PC-9 (cell line): ENCODE data around the gene CD151. TPM values are rescaled to one million over a fixed set of nuclear protein-coding genes. Genes with fewer than 3 reads are reported as not detected.

Experiments
- BruUV-seq: library from RNA; stranded (reverse); fragments of 400-500 nt; replicated peaks from 2 replicates; lab custom pipeline; 2021; lab: Mats Ljungman, UMichigan
- CTCF ChIA-PET: fragments of 300-600 bp; sonication (Branson Sonifier 250); formaldehyde crosslinking; loops from one replicate; lab custom pipeline; 2022; ENCODE audit warnings: antibody characterized with exemption; lab: Charles Lee
- POLR2A ChIA-PET: fragments of 300-600 bp; sonication (Branson Sonifier 250); formaldehyde crosslinking; loops from one replicate; lab custom pipeline; 2022; ENCODE audit warnings: antibody characterized with exemption; ENCODE audit not compliant: unreplicated experiment; lab: Charles Lee
- DNase-seq, 2 experiments: peaks; one replicate each; pipeline versions ENCODE4 v3.0.0 to v3.0.0-alpha.2; 2015 to 2022; ENCODE audit warnings: mixed read lengths in 1 of 2
- H2AFZ ChIP-seq: fragments of 200-600 bp; sonication (generic); 2 replicates; pipeline ENCODE4 v1.8.1; 2017; ENCODE audit warnings: antibody characterized with exemption
- H3F3A ChIP-seq: fragments of 200-600 bp; sonication (generic); 2 replicates; pipeline ENCODE4 v1.8.1; 2017; ENCODE audit warnings: antibody characterized with exemption, mild to moderate bottlenecking, low read depth; ENCODE audit not compliant: insufficient read depth
- H3K27ac ChIP-seq: fragments of 200-600 bp; sonication (generic); 2 replicates; pipeline ENCODE4 v1.6.1; 2016; ENCODE audit warnings: mixed run types
- H3K27me3 ChIP-seq: fragments of 200-600 bp; sonication (generic); 2 replicates; pipeline ENCODE4 v1.6.1; 2016; ENCODE audit warnings: low read depth, mixed run types; ENCODE audit not compliant: insufficient read depth
- H3K36me3 ChIP-seq: fragments of 200-600 bp; sonication (generic); 2 replicates; pipeline ENCODE4 v1.6.1; 2016; ENCODE audit warnings: low read depth, mixed run types
- H3K4me1 ChIP-seq: fragments of 200-600 bp; sonication (generic); replicated peaks from 2 replicates; pipeline ENCODE4 v1.6.1; 2016; ENCODE audit warnings: mixed run types; ENCODE audit not compliant: insufficient read depth
- H3K4me2 ChIP-seq: fragments of 200-600 bp; sonication (generic); 2 replicates; pipeline ENCODE4 v1.6.1; 2017; ENCODE audit warnings: mixed run types
- H3K4me3 ChIP-seq: fragments of 200-600 bp; sonication (generic); 2 replicates; pipeline ENCODE4 v1.6.1; 2016; ENCODE audit warnings: mixed run types
- H3K79me2 ChIP-seq: fragments of 200-600 bp; sonication (generic); 2 replicates; pipeline ENCODE4 v1.6.1; 2017; ENCODE audit warnings: low read depth, mixed run types
- H3K9me2 ChIP-seq: fragments of 200-600 bp; sonication (generic); 2 replicates; pipeline ENCODE4 v1.8.1; 2017; ENCODE audit warnings: mild to moderate bottlenecking; ENCODE audit not compliant: insufficient read depth
- H3K9me3 ChIP-seq: fragments of 200-600 bp; sonication (generic); 2 replicates; pipeline ENCODE4 v1.8.1; 2016; ENCODE audit warnings: low read depth; ENCODE audit not compliant: insufficient read depth
- H4K20me1 ChIP-seq: fragments of 200-600 bp; sonication (generic); 2 replicates; pipeline ENCODE4 v1.8.1; 2017; ENCODE audit not compliant: insufficient read depth
- EZH2 ChIP-seq: fragments of 200-600 bp; sonication (generic); IDR thresholded peaks from 2 replicates; pipeline ENCODE4 v1.8.0; 2017; ENCODE audit warnings: antibody characterized with exemption, low read depth
- intact Hi-C: fragments of 100-400 bp; cut with micrococcal nuclease; formaldehyde crosslinking; loops from one replicate; pipeline ENCODE4 v1.10.0; 2022; ENCODE audit not compliant: unreplicated experiment
- total RNA-seq: library from RNA; stranded (reverse); gene quantifications from 2 replicates; pipeline ENCODE4 v1.2.3, GENCODE V29; 2021
- TF ChIP-seq, protein P1 (sequence below): fragments of 200-600 bp; sonication (generic); conservative IDR thresholded peaks from 2 replicates; pipeline ENCODE4 v1.6.1; 2017; ENCODE audit warnings: mixed run types, antibody characterized with exemption, mild to moderate bottlenecking, moderate library complexity

Gene CD151
- total RNA-seq, 1 experiment from 2014 or later: 184 TPM

- POLR2A ChIA-PET: interaction anchor here (0.9 kb wide), 1 partner anchor 10 kb away, joined by 3 read pairs; no protein-coding TSS in a partner anchor
- no peak for TF ChIP-seq EZH2
- TF ChIP-seq, protein P1, sequence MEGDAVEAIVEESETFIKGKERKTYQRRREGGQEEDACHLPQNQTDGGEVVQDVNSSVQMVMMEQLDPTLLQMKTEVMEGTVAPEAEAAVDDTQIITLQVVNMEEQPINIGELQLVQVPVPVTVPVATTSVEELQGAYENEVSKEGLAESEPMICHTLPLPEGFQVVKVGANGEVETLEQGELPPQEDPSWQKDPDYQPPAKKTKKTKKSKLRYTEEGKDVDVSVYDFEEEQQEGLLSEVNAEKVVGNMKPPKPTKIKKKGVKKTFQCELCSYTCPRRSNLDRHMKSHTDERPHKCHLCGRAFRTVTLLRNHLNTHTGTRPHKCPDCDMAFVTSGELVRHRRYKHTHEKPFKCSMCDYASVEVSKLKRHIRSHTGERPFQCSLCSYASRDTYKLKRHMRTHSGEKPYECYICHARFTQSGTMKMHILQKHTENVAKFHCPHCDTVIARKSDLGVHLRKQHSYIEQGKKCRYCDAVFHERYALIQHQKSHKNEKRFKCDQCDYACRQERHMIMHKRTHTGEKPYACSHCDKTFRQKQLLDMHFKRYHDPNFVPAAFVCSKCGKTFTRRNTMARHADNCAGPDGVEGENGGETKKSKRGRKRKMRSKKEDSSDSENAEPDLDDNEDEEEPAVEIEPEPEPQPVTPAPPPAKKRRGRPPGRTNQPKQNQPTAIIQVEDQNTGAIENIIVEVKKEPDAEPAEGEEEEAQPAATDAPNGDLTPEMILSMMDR: no peak
Observed at GRCh38 chr11:794013-794765, 38.6 kb upstream of the CD151 start.

DNA sequence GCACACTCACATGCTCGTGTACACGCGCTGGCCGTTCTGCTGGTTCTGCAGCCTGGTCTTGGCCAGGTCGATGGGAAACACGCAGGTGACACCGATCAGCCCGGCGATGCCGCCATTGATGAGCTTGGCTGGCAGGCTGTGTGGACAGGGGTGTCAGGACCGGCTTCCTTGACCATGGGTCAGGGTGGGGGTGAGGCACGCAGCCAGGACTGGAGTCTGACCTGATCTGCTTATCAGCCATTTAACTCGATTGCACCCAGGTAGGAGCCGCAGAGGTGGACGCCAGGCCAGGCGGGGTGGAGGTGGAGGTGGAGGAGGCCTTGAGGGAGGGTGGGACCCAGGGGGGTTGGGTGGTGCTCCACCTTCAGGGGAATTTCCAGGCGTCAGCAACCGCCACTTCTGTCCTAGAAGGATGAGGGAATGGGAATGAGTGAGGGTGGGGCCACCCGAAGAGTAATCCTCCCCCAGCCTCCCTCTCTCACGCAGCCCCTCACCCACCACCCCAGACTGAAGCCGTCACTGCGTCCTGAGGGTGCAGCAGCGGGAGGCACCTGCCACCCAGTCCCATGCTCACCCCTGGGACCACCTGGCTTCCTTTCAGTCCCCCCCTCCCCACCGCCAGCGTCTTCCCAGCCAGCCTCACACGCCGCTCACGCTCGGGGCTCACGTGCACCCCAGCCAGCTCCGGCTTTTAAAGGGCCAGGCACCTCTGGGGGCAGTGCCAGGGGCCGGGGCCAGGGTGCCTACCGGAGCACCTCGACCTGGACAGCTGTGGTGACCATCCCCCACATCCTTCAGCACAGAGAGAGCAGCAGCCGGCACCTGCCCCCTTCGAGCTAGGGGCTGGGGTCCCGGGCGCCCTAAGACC, 37.8 kb upstream of the CD151 start:
- BruUV-seq: no TSS peak
- Histone ChIP-seq H4K20me1 (no peaks in the 10 kb centered on the region), H3K36me3 (no peaks in the 10 kb centered on the region), H2AFZ (no peak overlapping the region), H3K4me3 (peak overlapping the region; percentile 80; the same call in 1 of the 2 replicates), H3K79me2 (no peaks in the 10 kb centered on the region), H3K9me3 (no peaks in the 10 kb centered on the region), H3K4me2 (peak overlapping the region; percentile 75), H3F3A (peaks cover 7% of the 10 kb centered on the region; the same call in 1 of the 2 replicates), H3K27ac (no peak overlapping the region), H3K27me3 (no peaks in the 10 kb centered on the region), H3K9me2 (no peaks in the 10 kb centered on the region), H3K4me1 (peaks cover 8% of the 10 kb centered on the region)
- ChIA-PET POLR2A (interaction anchor here (0.8 to 1.2 kb wide), 2 partner anchors 18 to 24 kb away, joined by 7 read pairs; partner anchors contain the start of genes GATD1 and PNPLA2), CTCF (no interaction called here)
- TF ChIP-seq EZH2: no peak
- TF ChIP-seq, protein P1: no peak
- DNase-seq: peak in 1 of 2 experiments; percentile 35
- intact Hi-C loops: loop anchor here (5.0 kb wide), 1 partner anchor 48 kb away; the partner anchor contains the start of gene TALDO1

More at GRCh38 chr11:794013-794765, 38.6 kb upstream of the CD151 start:
- H3K4me2 ChIP-seq: no peak overlapping the region
- H2AFZ ChIP-seq: no peak overlapping the region
- intact Hi-C loops: no loop called here
- H3K36me3 ChIP-seq: no peaks in the 10 kb centered on the region
- no peak overlapping the region for H3K4me3 ChIP-seq
- H3K9me2 ChIP-seq: no peaks in the 10 kb centered on the region
- CTCF ChIA-PET: no interaction called here
- peaks cover 8% of the 10 kb centered on the region for H3K4me1 ChIP-seq
- BruUV-seq: no TSS peak
- H3K9me3 ChIP-seq: no peaks in the 10 kb centered on the region
- no peaks in the 10 kb centered on the region for H4K20me1 ChIP-seq
- no peak for DNase-seq
- no peaks in the 10 kb centered on the region for H3K27me3 ChIP-seq
- no peaks in the 10 kb centered on the region for H3K79me2 ChIP-seq
- H3F3A ChIP-seq: peaks cover 7% of the 10 kb centered on the region; the same call in 1 of the 2 replicates
- H3K27ac ChIP-seq: no peak overlapping the region
